H9 (cell line): Measurements from ENCODE around the gene FYN. TPM values are rescaled to one million over a fixed set of nuclear protein-coding genes. Genes with fewer than 3 reads are reported as not detected.

Source experiments
- DNase-seq: peaks from one replicate; pipeline ENCODE4 v3.0.0-alpha.2; 2017
- H2AFZ ChIP-seq: one replicate; pipeline ENCODE4 v1.6.1; 2013; ENCODE audit warnings: mild to moderate bottlenecking, low read length, control low read depth, moderate library complexity
- H2AK5ac ChIP-seq: 2 replicates; pipeline ENCODE4 v1.6.1; 2013; ENCODE audit warnings: low read length, control low read depth, mixed read lengths; ENCODE audit not compliant: insufficient read length
- H2BK120ac ChIP-seq: one replicate; pipeline ENCODE4 v1.6.1; 2013; ENCODE audit warnings: low read depth, mild to moderate bottlenecking, low read length, control low read depth, inconsistent platforms; ENCODE audit not compliant: poor library complexity, severe bottlenecking
- H2BK12ac ChIP-seq: 2 replicates; pipeline ENCODE4 v1.6.1; 2013; ENCODE audit warnings: low read length, control low read depth, mixed read lengths, low read depth; ENCODE audit not compliant: insufficient read length
- H2BK15ac ChIP-seq: 2 replicates; pipeline ENCODE4 v1.6.1; 2013; ENCODE audit warnings: low read depth, low read length, control low read depth
- H2BK20ac ChIP-seq: one replicate; pipeline ENCODE4 v1.6.1; 2013; ENCODE audit warnings: low read depth, mild to moderate bottlenecking, low read length, control low read depth, inconsistent platforms; ENCODE audit not compliant: poor library complexity, severe bottlenecking
- H2BK5ac ChIP-seq: 2 replicates; pipeline ENCODE4 v1.6.1; 2013; ENCODE audit warnings: low read length, control low read depth, mixed read lengths; ENCODE audit not compliant: insufficient read length
- H3K14ac ChIP-seq: 2 replicates; pipeline ENCODE4 v1.6.1; 2013; ENCODE audit warnings: low read length, control low read depth; ENCODE audit not compliant: insufficient read depth
- H3K18ac ChIP-seq: 2 replicates; pipeline ENCODE4 v1.6.1; 2013; ENCODE audit warnings: low read depth, mild to moderate bottlenecking, mixed read lengths, low read length, control low read depth; ENCODE audit not compliant: insufficient read length
- H3K23ac ChIP-seq: 2 replicates; pipeline ENCODE4 v1.6.1; 2013; ENCODE audit warnings: low read length, control low read depth, mixed read lengths, low read depth; ENCODE audit not compliant: insufficient read length
- H3K23me2 ChIP-seq: 2 replicates; pipeline ENCODE4 v1.6.1; 2013; ENCODE audit warnings: low read depth, mild to moderate bottlenecking, mixed read lengths, low read length, control low read depth; ENCODE audit not compliant: insufficient read length, poor library complexity, severe bottlenecking
- H3K27ac ChIP-seq: 2 replicates; pipeline ENCODE4 v1.5.1; 2013; ENCODE audit warnings: low read length, control low read depth, mixed read lengths, low read depth; ENCODE audit not compliant: insufficient read length
- H3K27me3 ChIP-seq: 2 replicates; pipeline ENCODE4 v1.6.1; 2013; ENCODE audit warnings: low read length, control low read depth, inconsistent platforms; ENCODE audit not compliant: insufficient read depth
- H3K4ac ChIP-seq: 2 replicates; pipeline ENCODE4 v1.6.1; 2013; ENCODE audit warnings: low read depth, mild to moderate bottlenecking, control low read depth, inconsistent platforms, low read length, moderate library complexity
- H3K4me1 ChIP-seq: 2 replicates; pipeline ENCODE4 v1.6.1; 2013; ENCODE audit warnings: low read length, control low read depth, inconsistent platforms; ENCODE audit not compliant: insufficient read depth
- H3K4me2 ChIP-seq: 2 replicates; pipeline ENCODE4 v1.6.1; 2013; ENCODE audit warnings: low read length, control low read depth, mixed read lengths; ENCODE audit not compliant: insufficient read length, insufficient read depth
- H3K56ac ChIP-seq: 2 replicates; pipeline ENCODE4 v1.6.1; 2013; ENCODE audit warnings: low read depth, mild to moderate bottlenecking, mixed read lengths, low read length, control low read depth; ENCODE audit not compliant: insufficient read length
- H3K79me1 ChIP-seq: 2 replicates; pipeline ENCODE4 v1.6.1; 2013; ENCODE audit warnings: low read depth, mild to moderate bottlenecking, moderate library complexity, low read length, control low read depth, inconsistent platforms; ENCODE audit not compliant: insufficient read depth, poor library complexity, severe bottlenecking
- H3K79me2 ChIP-seq: 2 replicates; pipeline ENCODE4 v1.6.1; 2013; ENCODE audit warnings: low read length, control low read depth, inconsistent platforms; ENCODE audit not compliant: insufficient read depth
- H3K9ac ChIP-seq: 2 replicates; pipeline ENCODE4 v1.6.1; 2013; ENCODE audit warnings: low read length, control low read depth, mixed read lengths; ENCODE audit not compliant: insufficient read length; ENCODE audit errors: extremely low read depth
- H3K9me3 ChIP-seq: one replicate; pipeline ENCODE4 v1.6.1; 2013; ENCODE audit warnings: low read depth, low read length, inconsistent platforms; ENCODE audit not compliant: control insufficient read depth
- H3T11ph ChIP-seq: one replicate; pipeline ENCODE4 v1.6.1; 2013; ENCODE audit warnings: mild to moderate bottlenecking, low read length, control low read depth, inconsistent platforms
- H4K20me1 ChIP-seq: one replicate; pipeline ENCODE4 v1.6.1; 2013; ENCODE audit not compliant: control insufficient read depth, insufficient read length, insufficient read depth
- H4K5ac ChIP-seq: 2 replicates; pipeline ENCODE4 v1.6.1; 2013; ENCODE audit warnings: low read depth, mild to moderate bottlenecking, mixed read lengths, low read length, control low read depth; ENCODE audit not compliant: insufficient read length
- H4K8ac ChIP-seq: replicated peaks from 2 replicates; pipeline ENCODE4 v1.6.1; 2013; ENCODE audit warnings: low read length, control low read depth, mixed read lengths, low read depth; ENCODE audit not compliant: insufficient read length
- H4K91ac ChIP-seq: 2 replicates; pipeline ENCODE4 v1.6.1; 2013; ENCODE audit warnings: low read depth, mild to moderate bottlenecking, moderate library complexity, mixed read lengths, low read length, control low read depth; ENCODE audit not compliant: insufficient read length
- H3K27ac Mint-ChIP-seq, 3 experiments: 2 replicates in 2 of 3; 3 replicates in 1 of 3; pipeline ENCODE4 v1.8.0; 2020 to 2021; ENCODE audit warnings: mixed read lengths in 3 of 3, mild to moderate bottlenecking in 1 of 3, moderate library complexity in 1 of 3
- H3K27me3 Mint-ChIP-seq: 2 replicates; pipeline ENCODE4 v1.8.0; 2021; ENCODE audit warnings: low read depth, mild to moderate bottlenecking, moderate library complexity, mixed read lengths
- H3K36me3 Mint-ChIP-seq, 3 experiments: 2 replicates in 2 of 3; 3 replicates in 1 of 3; pipeline ENCODE4 v1.8.0; 2020 to 2021; ENCODE audit warnings: low read depth in 3 of 3, mixed read lengths in 3 of 3; ENCODE audit not compliant: insufficient read depth in 1 of 3
- H3K4me1 Mint-ChIP-seq, 2 experiments: 2 replicates each; pipeline ENCODE4 v1.8.0; 2020; ENCODE audit warnings: mixed read lengths in 2 of 2
- H3K4me3 Mint-ChIP-seq, 2 experiments: 2 replicates in 1 of 2; 3 replicates in 1 of 2; pipeline ENCODE4 v1.8.0; 2020 to 2021; ENCODE audit warnings: mild to moderate bottlenecking in 2 of 2, mixed read lengths in 2 of 2, moderate library complexity in 1 of 2
- H3K9me3 Mint-ChIP-seq, 2 experiments: 2 replicates in 1 of 2; 3 replicates in 1 of 2; pipeline ENCODE4 v1.8.0; 2020; ENCODE audit warnings: mild to moderate bottlenecking in 2 of 2, mixed read lengths in 2 of 2, moderate library complexity in 1 of 2
- WGBS: extraction: QIAGEN DNeasy Blood & Tissue Kit; methylation state at CpG from one replicate; pipeline ENCODE4 v1.1.7; 2013; ENCODE audit warnings: missing lambda C conversion rate, low lambda C conversion rate, mixed read lengths; ENCODE audit not compliant: insufficient read length; ENCODE audit errors: extremely low coverage; 5-methylcytosine and 5-hydroxymethylcytosine counted together
- total RNA-seq: library from RNA; stranded (reverse); gene quantifications from 2 replicates; pipeline ENCODE4 v1.2.1, GENCODE V29; 2021
- TF ChIP-seq, protein P1 (sequence below): fragments of 200-600 bp; sonication (generic); conservative IDR thresholded peaks from 3 replicates; pipeline ENCODE4 v1.8.0; 2021; ENCODE audit warnings: antibody characterized with exemption, mild to moderate bottlenecking

The FYN gene
- total RNA-seq, 1 experiment from 2014 or later: 64.8 TPM

DNA sequence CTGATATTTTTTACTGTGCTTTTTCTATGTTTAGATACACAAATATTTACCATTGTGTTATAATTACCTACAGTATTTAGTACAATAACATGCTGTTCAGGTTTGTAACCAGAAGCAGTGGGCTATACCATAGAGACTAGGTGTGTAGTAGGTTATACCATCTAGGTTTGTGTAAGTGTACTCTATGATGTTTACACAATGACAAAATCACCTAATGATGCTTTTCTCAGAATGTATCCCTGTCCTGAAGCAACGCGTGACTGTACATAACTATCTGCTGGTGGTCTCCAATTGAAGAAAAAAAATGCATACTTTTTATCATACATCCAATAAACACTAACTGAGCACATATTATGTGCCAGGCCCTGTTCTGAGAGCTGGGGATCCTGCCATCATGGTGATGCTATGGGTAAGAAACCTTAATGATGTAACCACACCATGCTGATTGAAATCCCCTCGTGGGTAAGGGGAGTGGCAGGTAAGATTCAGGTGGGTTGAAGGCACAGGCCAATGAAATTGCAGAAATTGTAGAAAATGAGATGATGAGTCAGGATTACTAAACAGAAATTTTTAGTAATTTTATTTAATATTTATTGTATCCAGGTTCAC, 76.8 kb downstream of the FYN start:
- Histone ChIP-seq H3K18ac (no peak overlapping the region), H3K23me2 (no peaks in the 10 kb centered on the region), H3K79me2 (no peaks in the 10 kb centered on the region), H4K8ac (no peak overlapping the region), H2BK15ac (no peak overlapping the region), H3K56ac (no peak overlapping the region), H3K79me1 (no peaks in the 10 kb centered on the region), H2BK20ac (no peak overlapping the region), H3K9ac (no peak overlapping the region), H2BK5ac (no peak overlapping the region), H3K23ac (no peak overlapping the region), H3K9me3 (no peaks in the 10 kb centered on the region), H3K4me2 (no peak overlapping the region), H4K5ac (no peak overlapping the region), H3K27me3 (no peaks in the 10 kb centered on the region), H3K14ac (no peak overlapping the region), H3K27ac (no peak overlapping the region), H2BK12ac (no peak overlapping the region), H4K20me1 (no peaks in the 10 kb centered on the region), H3K4me1 (peaks cover 4% of the 10 kb centered on the region), H2AFZ (no peak overlapping the region), H4K91ac (no peak overlapping the region), H2BK120ac (no peak overlapping the region), H3T11ph (no peak overlapping the region), H3K4ac (no peak overlapping the region), H2AK5ac (no peak overlapping the region)
- WGBS: no CpG with 5 or more reads among the region's 3 CpGs
- Mint-ChIP-seq H3K27me3 (no peaks in the 10 kb centered on the region), H3K27ac (no peak overlapping the region), H3K4me3 (no peak overlapping the region), H3K4me1 (peaks cover 32 to 40% of the 10 kb centered on the region in 2 experiments), H3K36me3 (no peaks in the 10 kb centered on the region), H3K9me3 (no peaks in the 10 kb centered on the region)
- TF ChIP-seq, protein P1, sequence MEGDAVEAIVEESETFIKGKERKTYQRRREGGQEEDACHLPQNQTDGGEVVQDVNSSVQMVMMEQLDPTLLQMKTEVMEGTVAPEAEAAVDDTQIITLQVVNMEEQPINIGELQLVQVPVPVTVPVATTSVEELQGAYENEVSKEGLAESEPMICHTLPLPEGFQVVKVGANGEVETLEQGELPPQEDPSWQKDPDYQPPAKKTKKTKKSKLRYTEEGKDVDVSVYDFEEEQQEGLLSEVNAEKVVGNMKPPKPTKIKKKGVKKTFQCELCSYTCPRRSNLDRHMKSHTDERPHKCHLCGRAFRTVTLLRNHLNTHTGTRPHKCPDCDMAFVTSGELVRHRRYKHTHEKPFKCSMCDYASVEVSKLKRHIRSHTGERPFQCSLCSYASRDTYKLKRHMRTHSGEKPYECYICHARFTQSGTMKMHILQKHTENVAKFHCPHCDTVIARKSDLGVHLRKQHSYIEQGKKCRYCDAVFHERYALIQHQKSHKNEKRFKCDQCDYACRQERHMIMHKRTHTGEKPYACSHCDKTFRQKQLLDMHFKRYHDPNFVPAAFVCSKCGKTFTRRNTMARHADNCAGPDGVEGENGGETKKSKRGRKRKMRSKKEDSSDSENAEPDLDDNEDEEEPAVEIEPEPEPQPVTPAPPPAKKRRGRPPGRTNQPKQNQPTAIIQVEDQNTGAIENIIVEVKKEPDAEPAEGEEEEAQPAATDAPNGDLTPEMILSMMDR: no peak
- DNase-seq: no peak
